ENCODE data around the gene MARF1. TPM values are rescaled to one million over a fixed set of nuclear protein-coding genes. Genes with fewer than 3 reads are reported as not detected.

MARF1 gene, protein sequence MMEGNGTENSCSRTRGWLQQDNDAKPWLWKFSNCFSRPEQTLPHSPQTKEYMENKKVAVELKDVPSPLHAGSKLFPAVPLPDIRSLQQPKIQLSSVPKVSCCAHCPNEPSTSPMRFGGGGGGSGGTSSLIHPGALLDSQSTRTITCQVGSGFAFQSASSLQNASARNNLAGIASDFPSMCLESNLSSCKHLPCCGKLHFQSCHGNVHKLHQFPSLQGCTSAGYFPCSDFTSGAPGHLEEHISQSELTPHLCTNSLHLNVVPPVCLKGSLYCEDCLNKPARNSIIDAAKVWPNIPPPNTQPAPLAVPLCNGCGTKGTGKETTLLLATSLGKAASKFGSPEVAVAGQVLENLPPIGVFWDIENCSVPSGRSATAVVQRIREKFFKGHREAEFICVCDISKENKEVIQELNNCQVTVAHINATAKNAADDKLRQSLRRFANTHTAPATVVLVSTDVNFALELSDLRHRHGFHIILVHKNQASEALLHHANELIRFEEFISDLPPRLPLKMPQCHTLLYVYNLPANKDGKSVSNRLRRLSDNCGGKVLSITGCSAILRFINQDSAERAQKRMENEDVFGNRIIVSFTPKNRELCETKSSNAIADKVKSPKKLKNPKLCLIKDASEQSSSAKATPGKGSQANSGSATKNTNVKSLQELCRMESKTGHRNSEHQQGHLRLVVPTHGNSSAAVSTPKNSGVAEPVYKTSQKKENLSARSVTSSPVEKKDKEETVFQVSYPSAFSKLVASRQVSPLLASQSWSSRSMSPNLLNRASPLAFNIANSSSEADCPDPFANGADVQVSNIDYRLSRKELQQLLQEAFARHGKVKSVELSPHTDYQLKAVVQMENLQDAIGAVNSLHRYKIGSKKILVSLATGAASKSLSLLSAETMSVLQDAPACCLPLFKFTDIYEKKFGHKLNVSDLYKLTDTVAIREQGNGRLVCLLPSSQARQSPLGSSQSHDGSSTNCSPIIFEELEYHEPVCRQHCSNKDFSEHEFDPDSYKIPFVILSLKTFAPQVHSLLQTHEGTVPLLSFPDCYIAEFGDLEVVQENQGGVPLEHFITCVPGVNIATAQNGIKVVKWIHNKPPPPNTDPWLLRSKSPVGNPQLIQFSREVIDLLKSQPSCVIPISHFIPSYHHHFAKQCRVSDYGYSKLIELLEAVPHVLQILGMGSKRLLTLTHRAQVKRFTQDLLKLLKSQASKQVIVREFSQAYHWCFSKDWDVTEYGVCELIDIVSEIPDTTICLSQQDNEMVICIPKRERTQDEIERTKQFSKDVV (N-terminal part only)
- total RNA-seq = 10.5 and 25.3 TPM in 2 replicates

DNA sequence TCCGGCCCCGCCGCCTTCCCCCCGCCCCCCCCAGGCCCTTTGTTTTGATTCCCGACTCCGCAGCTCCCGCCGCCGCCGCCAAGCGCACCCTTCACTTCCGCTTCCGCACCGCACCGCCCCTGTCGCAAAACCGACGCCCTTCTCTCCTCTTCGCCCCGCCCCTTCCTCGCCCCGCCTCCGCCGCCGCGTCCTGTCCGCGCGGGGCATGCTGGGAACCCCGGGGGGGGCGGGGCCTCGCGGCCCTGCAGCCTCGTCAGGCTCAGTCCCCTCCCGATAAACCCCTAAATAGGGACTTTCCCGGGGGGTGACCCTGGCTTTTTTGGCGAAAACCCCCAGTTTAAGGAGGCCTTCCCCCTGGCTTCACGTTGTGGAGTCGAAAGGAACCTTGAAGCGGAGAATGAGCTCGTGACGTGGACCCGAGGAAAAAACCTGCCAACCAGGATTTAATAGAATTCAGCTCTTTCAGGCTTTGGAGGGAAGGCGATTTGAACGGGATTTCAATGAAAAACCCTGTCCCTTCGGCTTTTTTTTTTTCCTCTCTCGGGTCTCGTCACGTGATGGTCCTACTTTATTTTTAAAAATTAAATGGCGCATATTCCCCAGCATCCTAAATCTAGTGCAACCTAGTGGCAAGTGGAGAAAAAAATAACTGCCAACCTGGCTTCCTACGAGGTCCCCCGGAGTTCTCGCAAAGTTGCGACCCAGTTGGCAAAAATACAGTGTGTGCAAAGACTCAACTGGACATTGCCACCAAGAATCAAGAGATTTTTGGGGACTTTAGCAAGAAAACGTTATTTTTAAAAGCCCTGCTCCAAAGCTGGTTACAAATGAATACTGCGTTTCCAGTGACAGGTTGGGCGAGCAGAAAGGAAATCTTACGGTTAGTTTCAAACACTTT lies at the start of gene MARF1:
TSS of gene MARF1 (minus strand) at position 107 of the 898 bp plus-strand sequence. CDS start 3,921 bp downstream, outside the sequence.

DNA sequence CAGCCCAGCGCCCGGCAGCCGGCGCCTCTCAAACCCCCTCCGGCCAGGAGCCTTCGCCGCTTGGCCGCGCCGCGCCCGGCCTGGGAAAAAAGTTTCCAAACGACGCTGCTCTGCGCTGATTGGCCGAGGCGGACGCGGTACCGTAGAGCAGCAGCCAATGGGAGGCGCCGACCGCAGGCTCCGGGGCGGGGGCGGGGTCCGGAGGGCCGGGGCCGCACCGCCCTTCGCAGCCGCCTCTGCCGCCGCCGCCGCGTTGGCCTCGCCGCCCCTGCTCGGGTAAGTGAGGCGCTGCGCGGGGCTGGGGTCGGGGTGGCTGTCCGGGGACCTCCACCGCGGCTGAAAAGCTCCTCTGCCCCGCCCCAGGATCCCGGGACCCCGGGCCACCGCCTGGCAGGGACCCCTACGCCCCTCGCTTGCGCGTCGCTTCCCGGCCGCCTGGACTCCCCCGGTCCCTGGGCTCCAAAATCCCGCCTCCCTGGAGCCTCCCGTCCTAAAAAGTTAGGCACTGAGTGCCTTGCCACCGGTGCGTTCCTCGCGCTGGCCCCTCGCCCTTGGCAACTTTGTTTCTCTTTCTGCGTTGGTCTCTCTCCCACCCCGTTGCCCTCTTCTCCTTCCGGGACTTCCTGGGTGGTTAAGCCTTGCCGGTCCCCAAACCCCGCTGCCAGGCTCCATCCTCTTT lies 7.2 kb upstream of the MARF1 start, which contains the start of gene NDE1:
TSS of gene NDE1 (plus strand) at position 227 of the 679 bp plus-strand sequence. CDS start 14,534 bp downstream, outside the sequence.

Other genes with a start within 250 kb of the MARF1 start
- gene MPV17L, start 247.4 kb downstream of the MARF1 start, total RNA-seq = 0.18 and 0.81 TPM in 2 replicates
- 23.1 and 37.7 TPM in 2 replicates for gene BMERB1, start 208.6 kb downstream of the MARF1 start, total RNA-seq
- 19.4 and 51.8 TPM in 2 replicates for gene NDE1, start 7.1 kb upstream of the MARF1 start, total RNA-seq
- gene MYH11, start 213.9 kb upstream of the MARF1 start, total RNA-seq = 0.16 and 0.18 TPM in 2 replicates
- 33.2 and 52.2 TPM in 2 replicates for gene CEP20, start 245.4 kb upstream of the MARF1 start, total RNA-seq